Spinal cord (tissue), 10 donors: Measurements from ENCODE around the gene STRN. TPM values are rescaled to one million over a fixed set of nuclear protein-coding genes. Genes with fewer than 3 reads are reported as not detected.
"Not testable (repeated sequence)": the region's sequence is repeated elsewhere in the genome, so short reads cannot be mapped to it uniquely, and the experiment has no call there.

Source experiments
- DNase-seq, 6 donors: peaks; one replicate each; pipeline versions ENCODE4 v3.0.0 to v3.0.0-alpha.2; 2013 to 2015; ENCODE audit warnings: low spot score in 6 of 6, low read depth in 4 of 6
- H3K27ac ChIP-seq: one replicate; pipeline ENCODE4 v1.5.1; 2013; ENCODE audit warnings: low read depth, low read length, control low read depth
- H3K27me3 ChIP-seq: one replicate; pipeline ENCODE4 v1.6.1; 2013; ENCODE audit warnings: low read length; ENCODE audit not compliant: control insufficient read depth, insufficient read depth
- H3K36me3 ChIP-seq: one replicate; pipeline ENCODE4 v1.6.1; 2013; ENCODE audit warnings: low read length; ENCODE audit not compliant: control insufficient read depth, insufficient read depth
- H3K4me1 ChIP-seq: one replicate; pipeline ENCODE4 v1.6.1; 2013; ENCODE audit warnings: low read length; ENCODE audit not compliant: control insufficient read depth, insufficient read depth
- H3K4me3 ChIP-seq: one replicate; pipeline ENCODE4 v1.5.1; 2013; ENCODE audit warnings: low read depth, low read length, control low read depth
- H3K9me3 ChIP-seq: one replicate; pipeline ENCODE4 v1.6.1; 2013; ENCODE audit warnings: low read length; ENCODE audit not compliant: control insufficient read depth, insufficient read depth
- WGBS: methylation state at CpG from one replicate; pipeline ENCODE4 v1.1.5; 2013; ENCODE audit warnings: missing lambda C conversion rate; ENCODE audit not compliant: insufficient coverage; 5-methylcytosine and 5-hydroxymethylcytosine counted together
- polyA plus RNA-seq, 2 donors: library from polyadenylated mRNA; unstranded; fragments of 120-200 nt; gene quantifications; one replicate each; pipeline ENCODE4 v1.2.1, GENCODE V29; 2013; ENCODE audit not compliant: insufficient read length in 2 of 2
- total RNA-seq, 2 donors: library from RNA; depleted of rRNA in 1 of 2; stranded (reverse); fragments of 120-200 nt in 1 of 2; fragments of >200 nt in 1 of 2; gene quantifications; one replicate each; pipeline versions ENCODE4 v1.2.3 to v1.2.4, GENCODE V29; 2013 to 2014
- donor health status: healthy.

STRN gene
- total and polyA plus RNA-seq, 4 donors = 40.2 to 107 (median 62.8) TPM

DNA sequence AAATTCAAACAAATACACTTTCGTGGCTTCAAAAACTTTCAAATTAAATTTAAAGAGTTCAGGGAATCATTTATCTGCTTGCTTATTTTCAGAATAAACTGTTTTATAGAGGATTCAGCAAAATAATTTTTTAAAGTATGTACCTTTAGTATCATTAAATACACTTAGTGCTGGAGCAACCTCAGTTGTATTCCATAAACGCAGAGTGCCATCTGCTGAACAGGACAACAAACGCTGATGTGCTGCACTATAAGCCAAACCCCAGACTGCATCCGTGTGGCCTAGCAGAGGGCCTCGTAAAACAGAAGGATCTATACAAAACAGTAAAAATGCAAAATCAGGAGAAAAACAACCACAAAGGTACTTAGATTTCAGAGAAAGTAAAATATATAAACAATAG, 108.6 kb downstream of the STRN start:
- Histone ChIP-seq H3K27ac (no peak overlapping the region), H3K27me3 (no peaks in the 10 kb centered on the region), H3K9me3 (no peaks in the 10 kb centered on the region), H3K4me1 (no peaks in the 10 kb centered on the region), H3K4me3 (no peak overlapping the region), H3K36me3 (peaks cover 14% of the 10 kb centered on the region)
- DNase-seq = peak in 3 of 6 donors; percentile 7 to 70 (median 32)
- no CpG with 5 or more reads among the region's 5 CpGs for WGBS

DNA sequence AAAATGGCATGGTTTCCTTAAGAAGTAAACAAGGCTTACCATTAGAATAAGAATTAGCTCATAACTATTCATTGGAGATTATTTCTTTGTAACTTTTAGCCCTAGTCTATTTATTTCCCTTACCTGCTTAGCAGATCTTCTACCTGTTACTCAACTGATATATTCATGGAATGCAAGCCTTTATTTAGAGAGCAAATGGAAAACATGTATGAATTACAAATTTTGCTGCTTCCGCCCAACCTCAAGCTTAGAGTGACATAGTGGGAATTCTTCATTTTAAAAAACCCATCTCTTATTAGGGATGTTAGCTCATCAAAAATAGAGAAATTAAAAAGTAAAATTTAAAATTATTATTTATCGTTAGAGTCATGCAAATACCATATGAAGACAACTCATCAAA, 110.9 kb downstream of the STRN start:
- Histone ChIP-seq H3K27ac (no peak overlapping the region), H3K9me3 (no peaks in the 10 kb centered on the region), H3K27me3 (no peaks in the 10 kb centered on the region), H3K4me3 (no peak overlapping the region), H3K36me3 (peaks cover 14% of the 10 kb centered on the region), H3K4me1 (no peaks in the 10 kb centered on the region)
- DNase-seq = no peak
- no CpG with 5 or more reads among the region's 2 CpGs for WGBS

DNA sequence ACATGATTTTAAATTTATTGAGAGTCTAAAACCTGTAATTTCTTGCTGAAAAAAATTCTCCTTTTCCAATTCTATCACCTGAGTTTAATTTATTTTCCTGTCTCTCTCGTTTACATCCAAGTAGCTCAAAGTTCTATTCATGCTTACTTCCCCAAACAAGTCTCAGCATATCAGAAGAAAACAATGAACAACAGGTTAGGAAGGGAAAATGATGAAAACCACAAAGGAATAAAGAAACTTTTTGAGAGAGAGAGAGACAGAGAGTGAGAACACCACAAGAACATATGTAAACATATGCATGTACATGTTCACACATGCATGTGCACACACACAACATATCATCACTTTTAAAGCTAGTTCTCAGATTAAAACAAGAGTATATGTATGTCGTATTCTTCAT, 112.1 kb downstream of the STRN start:
- Histone ChIP-seq H3K4me1 (no peaks in the 10 kb centered on the region), H3K9me3 (no peaks in the 10 kb centered on the region), H3K36me3 (peaks cover 12% of the 10 kb centered on the region), H3K4me3 (no peak overlapping the region), H3K27ac (no peak overlapping the region), H3K27me3 (no peaks in the 10 kb centered on the region)
- no peak for DNase-seq
- no CpG with 5 or more reads among the region's 2 CpGs for WGBS

DNA sequence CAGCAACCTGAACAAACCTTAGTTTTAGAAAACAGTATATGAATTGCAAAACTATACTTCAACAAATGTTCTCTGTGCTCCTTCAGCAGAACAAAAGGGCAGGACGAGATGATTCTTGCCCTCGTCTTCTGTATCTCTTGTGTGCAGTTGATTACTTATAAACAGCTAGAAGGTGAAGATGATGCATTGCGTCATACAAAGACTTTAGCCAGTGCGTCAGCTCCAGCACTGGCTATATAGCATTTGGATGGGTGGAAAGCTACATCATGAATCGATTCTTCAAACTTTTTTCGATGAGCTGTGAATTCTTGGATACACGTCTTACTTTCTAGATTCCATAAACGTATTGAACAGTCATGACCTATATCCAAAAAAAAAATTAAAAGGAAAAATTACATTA, 117.1 kb downstream of the STRN start:
- Histone ChIP-seq H3K36me3 (no peaks in the 10 kb centered on the region), H3K4me3 (no peak overlapping the region), H3K4me1 (no peaks in the 10 kb centered on the region), H3K9me3 (no peaks in the 10 kb centered on the region), H3K27ac (no peak overlapping the region), H3K27me3 (no peaks in the 10 kb centered on the region)
- DNase-seq = no peak
- 89% methylated on average over 3 of the region's 8 CpGs for WGBS

DNA sequence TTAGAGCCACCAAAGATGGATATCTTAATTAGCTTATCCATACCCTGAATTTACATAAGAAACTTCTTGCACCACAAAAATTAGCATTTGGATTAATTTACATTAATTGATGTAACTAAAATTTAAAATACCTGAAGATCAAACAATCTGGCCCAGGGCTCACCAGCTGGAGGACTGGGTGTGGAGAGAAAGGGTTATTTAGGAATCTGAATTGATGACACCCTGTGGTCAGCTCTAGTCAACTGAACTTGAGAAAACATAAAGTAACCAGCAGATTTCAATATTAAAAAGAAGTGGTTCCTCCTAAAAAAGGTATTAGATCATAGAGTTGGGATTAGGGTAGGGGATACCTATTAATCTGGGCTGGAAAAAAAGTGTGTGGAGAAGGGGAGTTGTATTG, 122.5 kb downstream of the STRN start:
- H3K27ac ChIP-seq = no peak overlapping the region
- no peaks in the 10 kb centered on the region for H3K9me3 ChIP-seq
- H3K36me3 ChIP-seq = no peaks in the 10 kb centered on the region
- no peaks in the 10 kb centered on the region for H3K27me3 ChIP-seq
- H3K4me3 ChIP-seq = no peak overlapping the region
- no peak for DNase-seq
- no peaks in the 10 kb centered on the region for H3K4me1 ChIP-seq

DNA sequence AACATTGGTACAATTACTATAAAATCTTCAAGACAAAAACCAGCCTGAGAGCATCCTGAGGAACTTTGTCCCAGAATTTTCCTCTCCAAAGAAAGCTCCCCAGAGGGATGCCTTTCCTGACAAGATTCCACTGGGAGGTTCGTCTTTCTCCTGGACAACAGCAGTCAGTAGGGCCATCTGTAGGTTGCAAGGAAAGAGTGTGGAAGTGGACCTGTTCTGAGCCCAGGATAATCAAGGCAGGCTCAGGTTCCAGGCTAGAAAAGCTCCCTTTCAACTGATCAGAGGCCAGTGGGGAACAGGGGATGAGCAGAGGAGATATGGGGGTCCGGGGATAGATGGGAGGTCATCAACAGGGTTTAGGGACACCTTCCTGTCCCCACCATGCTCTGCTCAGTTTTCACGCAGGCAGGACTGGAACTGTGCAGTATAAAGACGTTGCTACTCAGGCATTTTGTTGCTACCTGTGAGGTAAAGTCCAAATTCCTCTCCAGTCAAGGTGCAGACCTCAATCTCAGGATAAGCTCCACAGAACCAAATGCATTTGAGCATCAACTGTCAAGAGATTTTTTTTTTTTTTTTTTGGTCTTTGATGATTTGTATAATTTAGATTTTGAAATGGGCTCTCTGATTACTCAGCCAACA, 126.2 kb downstream of the STRN start:
- H3K9me3 ChIP-seq = no peaks in the 10 kb centered on the region
- H3K4me3 ChIP-seq = no peak overlapping the region
- DNase-seq = no peak
- H3K36me3 ChIP-seq = no peaks in the 10 kb centered on the region
- WGBS = 60% methylated on average over 1 of the region's 4 CpGs
- H3K27me3 ChIP-seq = no peaks in the 10 kb centered on the region
- no peak overlapping the region for H3K27ac ChIP-seq
- no peaks in the 10 kb centered on the region for H3K4me1 ChIP-seq

DNA sequence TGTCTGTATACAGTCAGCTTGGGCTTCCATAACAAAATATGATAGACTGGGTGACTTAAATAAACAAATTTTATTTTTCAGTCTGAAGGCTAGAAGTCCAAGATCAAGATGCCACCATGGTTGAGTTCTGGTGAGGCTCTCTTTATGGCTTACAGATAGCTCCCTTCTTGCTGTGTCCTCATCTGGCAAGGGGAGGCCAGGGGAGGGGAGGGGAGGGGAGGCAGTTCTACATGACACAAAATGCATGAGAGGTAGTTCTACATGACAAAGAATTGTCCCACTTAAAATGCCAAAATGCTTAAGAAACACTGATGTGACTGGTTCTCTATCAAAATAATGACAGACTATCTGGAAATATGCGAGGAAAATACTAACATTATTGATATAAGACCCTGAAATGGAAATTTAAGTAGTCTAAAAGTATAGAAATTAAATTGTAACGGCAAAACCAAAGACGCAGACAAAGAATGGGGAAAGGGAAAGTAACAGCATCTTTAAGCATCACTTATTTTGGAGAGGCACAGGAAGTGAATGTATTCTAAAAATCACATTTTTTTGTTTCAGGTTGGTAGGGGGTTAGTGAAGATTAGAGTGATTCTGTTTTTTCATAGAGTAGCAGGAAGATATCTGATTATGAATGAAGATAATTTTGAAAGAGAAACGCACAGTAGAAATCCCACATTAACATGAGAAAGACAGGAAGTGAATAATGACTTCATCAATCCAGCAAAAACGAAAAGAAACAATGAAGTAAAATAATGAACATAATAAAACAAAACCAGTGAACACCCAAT, 131.4 kb downstream of the STRN start:
- H3K9me3 ChIP-seq = no peaks in the 10 kb centered on the region
- no peaks in the 10 kb centered on the region for H3K36me3 ChIP-seq
- no peak for DNase-seq
- no peak overlapping the region for H3K27ac ChIP-seq
- WGBS = no CpG with 5 or more reads among the region's 5 CpGs
- no peak overlapping the region for H3K4me3 ChIP-seq
- H3K27me3 ChIP-seq = no peaks in the 10 kb centered on the region
- no peaks in the 10 kb centered on the region for H3K4me1 ChIP-seq

DNA sequence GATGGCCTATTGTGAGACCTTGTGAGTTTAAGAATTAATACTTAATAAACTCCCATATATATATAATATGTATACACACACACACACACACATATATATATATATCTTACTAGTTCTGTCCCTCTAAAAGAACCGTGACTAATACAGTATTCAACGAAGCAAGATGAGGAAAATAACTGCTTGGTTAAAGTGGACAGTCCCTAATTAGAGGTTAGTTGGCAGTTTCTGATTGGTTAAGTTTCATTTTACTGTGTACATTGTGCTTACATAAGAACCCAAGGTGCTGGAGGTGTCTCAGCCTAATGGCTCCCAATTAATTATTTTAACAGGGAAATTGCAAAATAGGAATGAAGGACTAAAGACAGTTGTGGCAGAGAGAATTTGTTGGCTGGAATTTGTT, 132.1 kb downstream of the STRN start:
- Histone ChIP-seq H3K4me3 (no peak overlapping the region), H3K27ac (no peak overlapping the region), H3K27me3 (no peaks in the 10 kb centered on the region), H3K9me3 (no peaks in the 10 kb centered on the region), H3K4me1 (no peaks in the 10 kb centered on the region), H3K36me3 (no peaks in the 10 kb centered on the region)
- DNase-seq = no peak
- no CpG with 5 or more reads among the region's 2 CpGs for WGBS

DNA sequence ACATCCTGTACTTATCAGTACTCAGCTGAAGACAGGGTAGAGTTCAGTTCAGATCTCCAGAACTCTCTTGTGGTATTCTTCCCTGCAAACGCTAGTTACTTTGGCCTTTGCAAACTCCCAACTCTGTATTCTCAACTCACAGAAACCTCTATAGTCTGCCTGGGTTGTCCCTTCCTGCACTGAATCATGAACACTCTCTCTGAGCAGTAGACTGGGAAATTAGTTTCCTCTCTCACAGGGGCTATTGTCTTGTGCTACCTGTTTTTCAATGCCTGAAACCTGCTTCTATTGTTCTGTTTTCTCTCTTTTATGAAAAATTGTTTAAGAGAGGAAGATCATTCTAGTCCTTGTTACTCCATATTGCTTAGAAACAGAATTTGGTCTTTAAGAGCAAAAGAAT, 135.2 kb downstream of the STRN start:
- H3K27me3 ChIP-seq = no peaks in the 10 kb centered on the region
- WGBS = 71% methylated on average over 1 of the region's 1 CpG
- DNase-seq = no peak

DNA sequence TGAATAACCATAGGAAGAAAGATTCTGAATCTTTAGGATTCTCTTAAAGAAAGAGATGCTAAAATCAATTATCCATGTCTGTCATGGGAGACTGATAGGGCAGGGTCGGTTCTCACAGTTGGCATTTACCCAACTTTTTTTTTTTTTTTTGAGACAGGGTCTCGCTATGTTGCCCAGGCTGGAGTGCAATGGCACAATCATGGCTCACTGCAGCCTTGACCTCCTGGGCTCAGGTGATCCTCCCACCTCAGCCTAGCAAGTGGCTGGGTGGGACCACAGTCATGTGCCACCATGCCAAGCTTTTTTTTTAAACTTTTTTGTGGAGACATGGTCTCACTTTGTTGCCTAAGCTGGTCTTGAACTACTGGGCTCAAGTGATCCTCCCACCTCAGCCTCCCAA, 141.7 kb downstream of the STRN start:
- not testable (repeated sequence) for H3K4me1 ChIP-seq, H3K4me3 ChIP-seq, DNase-seq, H3K27ac ChIP-seq, H3K9me3 ChIP-seq, H3K27me3 ChIP-seq, H3K36me3 ChIP-seq
- WGBS = 25% methylated on average over 1 of the region's 2 CpGs

More for the DNA sequence above, 135.2 kb downstream of the STRN start:
- H3K27ac ChIP-seq = no peak overlapping the region
- no peaks in the 10 kb centered on the region for H3K4me1 ChIP-seq
- no peaks in the 10 kb centered on the region for H3K9me3 ChIP-seq
- H3K36me3 ChIP-seq = no peaks in the 10 kb centered on the region
- no peak overlapping the region for H3K4me3 ChIP-seq
